Body of pancreas (tissue), 4 donors: ENCODE results near the gene SMG1. TPM values are rescaled to one million over a fixed set of nuclear protein-coding genes. Genes with fewer than 3 reads are reported as not detected.

ENCODE experiments used
- ATAC-seq: fragments of 150-250 bp; one replicate; pipeline ENCODE4 v1.9.1; 2016
- DNase-seq, 4 donors: peaks; one replicate each; pipeline ENCODE4 v3.0.0-alpha.2; 2019
- H3K27ac ChIP-seq, 4 donors: fragments of 200-600 bp; sonication (generic); 1 replicate in 3 of 4; 2 replicates in 1 of 4; pipeline versions ENCODE4 v1.5.1 to v1.6.1; 2016 to 2019; ENCODE audit warnings: mild to moderate bottlenecking in 1 of 4, mixed read lengths in 1 of 4, moderate library complexity in 1 of 4
- H3K27me3 ChIP-seq, 2 donors: fragments of 200-600 bp; sonication (generic); one replicate each; pipeline ENCODE4 v1.6.0; 2016; ENCODE audit warnings: mild to moderate bottlenecking in 1 of 2
- H3K36me3 ChIP-seq, 2 donors: fragments of 200-600 bp; sonication (generic); replicated peaks in 1 of 2; 2 replicates each; pipeline ENCODE4 v1.5.1; 2016; ENCODE audit warnings: low read depth in 2 of 2; ENCODE audit not compliant: insufficient read depth in 1 of 2
- H3K4me1 ChIP-seq: fragments of 200-600 bp; sonication (generic); one replicate; pipeline ENCODE4 v1.6.0; 2016
- H3K4me3 ChIP-seq, 2 donors: fragments of 200-600 bp; sonication (generic); 1 replicate in 1 of 2; 2 replicates in 1 of 2; pipeline ENCODE4 v1.5.1; 2016 to 2019
- H3K9me3 ChIP-seq, 3 donors: fragments of 200-600 bp; sonication (generic); 1 replicate in 2 of 3; 2 replicates in 1 of 3; pipeline ENCODE4 v1.5.1; 2016
- POLR2A ChIP-seq, 3 donors: fragments of 450-650 bp; IDR thresholded peaks; one replicate each; pipeline ENCODE4 v1.6.1; 2016; ENCODE audit warnings: antibody characterized with exemption in 3 of 3, mild to moderate bottlenecking in 2 of 3
- WGBS, 2 donors: methylation state at CpG; one replicate each; pipeline ENCODE4 v1.1.5; 2017; 5-methylcytosine and 5-hydroxymethylcytosine counted together
- intact Hi-C: fragments of 100-400 bp; cut with DNase I; formaldehyde crosslinking; loops from one replicate; pipeline ENCODE4 v1.15.1; 2023
- total RNA-seq, 2 donors: library from RNA; depleted of rRNA; stranded (reverse); fragments of >200 nt; gene quantifications; one replicate each; pipeline ENCODE4 v1.1.0, GENCODE V29; 2016
- TF ChIP-seq, protein P1 (sequence below), 7 experiments: fragments of 450-650 bp in 4 of 7; fragments of 200-600 bp in 3 of 7; sonication (generic) in 3 of 7; IDR thresholded peaks; one replicate each; pipeline ENCODE4 v1.5.1; 2016 to 2019; ENCODE audit warnings: antibody characterized with exemption in 7 of 7

The SMG1 gene
- total RNA-seq, 2 donors from 2014 or later: 50.3 to 59.3 TPM

DNA sequence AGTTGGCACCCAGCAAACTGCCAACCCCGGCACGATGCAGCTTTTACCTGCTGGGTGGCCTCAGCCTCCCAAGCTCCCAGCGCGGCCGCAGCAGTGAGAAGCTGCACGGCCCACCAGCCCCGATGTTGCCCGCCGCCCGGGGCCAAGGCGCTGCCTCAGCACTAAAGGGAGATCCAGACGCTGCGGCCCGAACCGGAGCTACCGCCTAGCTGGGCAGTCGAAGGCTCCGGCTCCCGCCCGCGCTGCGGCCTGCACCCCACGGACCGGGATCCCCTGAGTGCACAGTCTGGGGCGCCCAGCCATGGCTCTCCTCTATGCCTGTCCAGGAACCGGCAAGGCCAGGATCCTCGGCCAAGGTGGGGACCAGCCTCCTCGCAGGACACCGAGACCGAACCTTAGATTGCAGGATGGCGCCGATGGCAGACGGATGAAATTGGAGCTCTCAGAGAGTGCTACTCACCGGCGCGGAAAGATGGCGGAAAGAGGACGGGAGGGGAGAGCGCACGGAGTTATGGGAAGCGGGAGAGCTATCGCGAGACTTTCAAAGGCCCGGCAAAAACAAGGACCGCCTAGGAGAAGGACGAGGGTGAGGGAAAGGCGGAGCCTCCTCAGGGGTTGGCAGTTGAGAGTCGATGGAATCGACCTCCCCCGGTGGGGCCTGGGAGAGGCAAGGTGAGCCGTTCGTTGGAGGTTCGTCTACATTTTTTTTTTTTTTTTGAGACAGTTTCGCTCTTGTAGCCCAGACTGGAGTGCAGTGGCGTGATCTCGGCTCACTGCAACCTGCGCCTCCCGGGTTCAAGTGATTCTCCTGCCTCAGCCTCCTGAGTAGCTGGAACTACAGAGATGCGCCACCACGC lies 136.1 kb downstream of the SMG1 start, which contains the start of gene RPS15A:
Gene RPS15A, minus strand, starts transcription at position 485 of the 857 bp plus-strand sequence. CDS start 1,221 bp downstream, outside the sequence.
- no peaks in the 10 kb centered on the region for H3K27me3 ChIP-seq
- H3K27ac ChIP-seq: peak within 1 kb of the TSS; percentile 66 to 90 (median 82)
- ATAC-seq (peak; percentile 100), DNase-seq (peak; percentile 94 to 98 (median 96))
- intact Hi-C loops: no loop called here
- WGBS, 2 donors: 2 to 5% methylated on average over 30 to 60 of the region's 60 CpGs
- H3K36me3 ChIP-seq: peaks cover 0 to 27% of the 10 kb centered on the region in 2 donors
- peak within 1 kb of the TSS; percentile 67 to 99 for H3K4me3 ChIP-seq
- no peaks in the 10 kb centered on the region for H3K9me3 ChIP-seq
- H3K4me1 ChIP-seq: peaks cover 41% of the 10 kb centered on the region
- TF ChIP-seq, protein P1, sequence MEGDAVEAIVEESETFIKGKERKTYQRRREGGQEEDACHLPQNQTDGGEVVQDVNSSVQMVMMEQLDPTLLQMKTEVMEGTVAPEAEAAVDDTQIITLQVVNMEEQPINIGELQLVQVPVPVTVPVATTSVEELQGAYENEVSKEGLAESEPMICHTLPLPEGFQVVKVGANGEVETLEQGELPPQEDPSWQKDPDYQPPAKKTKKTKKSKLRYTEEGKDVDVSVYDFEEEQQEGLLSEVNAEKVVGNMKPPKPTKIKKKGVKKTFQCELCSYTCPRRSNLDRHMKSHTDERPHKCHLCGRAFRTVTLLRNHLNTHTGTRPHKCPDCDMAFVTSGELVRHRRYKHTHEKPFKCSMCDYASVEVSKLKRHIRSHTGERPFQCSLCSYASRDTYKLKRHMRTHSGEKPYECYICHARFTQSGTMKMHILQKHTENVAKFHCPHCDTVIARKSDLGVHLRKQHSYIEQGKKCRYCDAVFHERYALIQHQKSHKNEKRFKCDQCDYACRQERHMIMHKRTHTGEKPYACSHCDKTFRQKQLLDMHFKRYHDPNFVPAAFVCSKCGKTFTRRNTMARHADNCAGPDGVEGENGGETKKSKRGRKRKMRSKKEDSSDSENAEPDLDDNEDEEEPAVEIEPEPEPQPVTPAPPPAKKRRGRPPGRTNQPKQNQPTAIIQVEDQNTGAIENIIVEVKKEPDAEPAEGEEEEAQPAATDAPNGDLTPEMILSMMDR (IDR thresholded peaks at IDR 0.05): no peak
- TF ChIP-seq POLR2A (IDR thresholded peaks at IDR 0.05): peak in 2 of 3 donors; percentile 87 to 89

DNA sequence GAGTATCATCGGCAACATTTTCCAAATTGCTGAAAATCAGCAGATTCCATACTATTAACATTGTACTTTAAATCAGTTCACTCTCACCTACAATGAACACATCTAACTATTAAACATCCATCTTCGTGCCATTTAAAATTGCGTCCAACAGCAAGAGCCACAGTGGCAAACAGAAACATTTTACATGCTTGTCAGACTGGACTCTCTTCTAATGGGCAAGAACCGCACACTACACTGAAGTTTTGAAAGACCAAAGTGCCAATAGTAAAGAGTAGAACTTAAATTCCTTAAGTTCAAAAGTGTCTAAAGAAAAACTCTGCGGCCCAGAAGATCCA lies 136.7 kb downstream of the SMG1 start:
- no peaks in the 10 kb centered on the region for H3K9me3 ChIP-seq
- DNase-seq (no peak), ATAC-seq (no peak)
- intact Hi-C loops: no loop called here
- H3K27me3 ChIP-seq: no peaks in the 10 kb centered on the region
- peak overlapping the region; percentile 67 to 99 for H3K4me3 ChIP-seq
- H3K27ac ChIP-seq: peak overlapping the region in 3 of 4 donors; percentile 80 to 90 (median 84)
- TF ChIP-seq, protein P1 (IDR thresholded peaks at IDR 0.05): no peak
- TF ChIP-seq POLR2A (IDR thresholded peaks at IDR 0.05): no peak
- H3K4me1 ChIP-seq: peaks cover 43% of the 10 kb centered on the region
- peaks cover 0 to 31% of the 10 kb centered on the region in 2 donors for H3K36me3 ChIP-seq
- WGBS, 2 donors: 0% methylated on average over 5 of the region's 5 CpGs

DNA sequence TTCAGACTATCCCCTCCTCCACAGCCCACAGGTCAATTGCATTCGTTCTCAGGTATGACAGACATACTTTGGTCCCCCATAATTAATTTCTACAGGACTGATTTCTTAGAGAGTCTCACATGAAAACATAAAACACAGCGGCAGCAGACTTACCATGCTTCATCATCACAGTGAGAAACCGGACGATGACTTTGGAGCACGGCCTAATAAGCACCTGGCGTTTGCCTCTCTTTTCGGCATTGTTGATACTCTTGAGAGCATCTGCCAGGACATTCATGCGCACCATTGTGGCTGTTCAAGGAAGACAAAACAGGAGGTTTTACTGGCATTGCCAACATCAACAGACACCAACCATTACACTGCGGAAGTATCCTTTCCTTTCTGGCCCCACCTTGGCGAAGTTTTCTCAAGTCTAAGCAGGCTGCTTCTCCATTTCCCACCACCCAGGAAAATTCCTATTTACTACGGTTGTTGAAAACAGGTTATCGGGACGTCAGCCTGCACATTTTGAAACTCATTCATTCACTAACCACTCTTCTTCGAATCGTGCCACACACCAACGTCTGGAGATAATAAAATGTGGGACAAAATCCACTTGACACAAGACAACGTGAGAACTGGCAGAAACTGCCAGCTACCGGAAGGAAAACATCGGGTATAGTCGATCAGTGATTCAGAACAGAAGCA lies 137.2 kb downstream of the SMG1 start:
- no peak for ATAC-seq
- 4 to 6% methylated on average over 20 of the region's 20 CpGs for WGBS, 2 donors
- TF ChIP-seq POLR2A (IDR thresholded peaks at IDR 0.05): no peak
- peak overlapping the region in 3 of 4 donors; percentile 80 to 90 (median 84) for H3K27ac ChIP-seq
- peaks cover 43% of the 10 kb centered on the region for H3K4me1 ChIP-seq
- peak overlapping the region; percentile 67 to 99 for H3K4me3 ChIP-seq
- no peaks in the 10 kb centered on the region for H3K9me3 ChIP-seq
- H3K27me3 ChIP-seq: no peaks in the 10 kb centered on the region
- H3K36me3 ChIP-seq: peaks cover 0 to 30% of the 10 kb centered on the region in 2 donors
- intact Hi-C loops: no loop called here
- DNase-seq: no peak

DNA sequence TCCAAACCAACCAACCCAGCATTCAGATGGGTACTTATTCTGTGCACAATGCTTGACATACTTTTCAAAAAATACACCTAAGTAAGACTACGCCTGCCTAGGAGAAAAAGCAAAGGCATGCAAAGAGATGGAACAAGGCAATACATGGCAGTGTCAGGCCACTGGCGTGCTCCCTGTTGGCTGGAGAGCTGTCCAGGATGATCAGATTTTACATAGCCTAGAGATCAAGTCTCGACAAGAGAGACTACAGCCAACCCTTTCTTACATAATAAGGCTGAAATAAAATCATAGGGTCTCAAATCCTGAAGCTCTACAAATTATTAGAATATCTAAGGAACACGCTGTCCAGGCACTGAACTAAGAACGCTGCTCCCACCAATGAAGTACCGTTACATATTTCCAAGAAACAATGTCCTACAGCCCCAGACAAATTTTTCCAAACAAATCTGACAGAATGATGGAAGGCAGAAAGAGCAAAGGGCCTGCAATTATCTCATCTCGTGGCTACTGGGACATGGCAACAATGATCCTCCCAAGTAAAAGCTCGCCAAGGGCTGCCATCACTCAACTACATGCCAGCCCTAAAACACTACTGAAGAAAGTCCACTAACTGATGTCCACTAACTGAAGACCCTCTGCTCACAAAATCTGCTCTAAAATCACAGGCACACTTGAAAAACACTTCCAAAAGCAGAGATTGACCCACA lies 141.1 kb downstream of the SMG1 start:
- no peak for TF ChIP-seq POLR2A (IDR thresholded peaks at IDR 0.05)
- TF ChIP-seq, protein P1 (IDR thresholded peaks at IDR 0.05): no peak
- Histone ChIP-seq H3K36me3 (peaks cover 0 to 33% of the 10 kb centered on the region in 2 donors), H3K4me1 (peaks cover 38% of the 10 kb centered on the region), H3K27me3 (no peaks in the 10 kb centered on the region), H3K4me3 (no peak overlapping the region), H3K9me3 (no peaks in the 10 kb centered on the region), H3K27ac (no peak overlapping the region)
- DNase-seq (no peak), ATAC-seq (no peak)
- 74 to 75% methylated on average over 8 of the region's 8 CpGs for WGBS, 2 donors
- intact Hi-C loops: no loop called here
